Measurements from ENCODE around the gene RHBDL3. TPM values are rescaled to one million over a fixed set of nuclear protein-coding genes. Genes with fewer than 3 reads are reported as not detected.

RHBDL3 gene
- total RNA-seq, 1 donor from 2014 or later = 1.2 TPM

GRCh38 chr17:32356378-32356743, 90.7 kb downstream of the RHBDL3 start:
- no peak for TF ChIP-seq CTCF (IDR thresholded peaks at IDR 0.05; ENCODE audit: unreplicated experiment)
- no peak overlapping the region for H3K4me3 Mint-ChIP-seq
- H3K27ac Mint-ChIP-seq = no peak overlapping the region
- H3K9me3 Mint-ChIP-seq = no peaks in the 10 kb centered on the region
- peaks cover 30% of the 10 kb centered on the region for H3K36me3 Mint-ChIP-seq
- H3K4me1 Mint-ChIP-seq = peaks cover 29% of the 10 kb centered on the region
- no peaks in the 10 kb centered on the region for H3K27me3 Mint-ChIP-seq (ENCODE audit: low read depth)
- DNase-seq (ENCODE audit: low spot score in 2 of 2, unreplicated experiment in 2 of 2) = no peak

- peaks cover 26% of the 10 kb centered on the region for H3K4me1 Mint-ChIP-seq
- H3K27me3 Mint-ChIP-seq (ENCODE audit: low read depth) = no peaks in the 10 kb centered on the region
- H3K9me3 Mint-ChIP-seq = no peaks in the 10 kb centered on the region
- H3K4me3 Mint-ChIP-seq = no peak overlapping the region
- DNase-seq (ENCODE audit: low spot score in 2 of 2, unreplicated experiment in 2 of 2) = no peak
- TF ChIP-seq CTCF (IDR thresholded peaks at IDR 0.05; ENCODE audit: unreplicated experiment) = no peak
- no peak overlapping the region for H3K27ac Mint-ChIP-seq
- peaks cover 32% of the 10 kb centered on the region for H3K36me3 Mint-ChIP-seq
Observed at GRCh38 chr17:32356750-32357149, 91.1 kb downstream of the RHBDL3 start.

DNA sequence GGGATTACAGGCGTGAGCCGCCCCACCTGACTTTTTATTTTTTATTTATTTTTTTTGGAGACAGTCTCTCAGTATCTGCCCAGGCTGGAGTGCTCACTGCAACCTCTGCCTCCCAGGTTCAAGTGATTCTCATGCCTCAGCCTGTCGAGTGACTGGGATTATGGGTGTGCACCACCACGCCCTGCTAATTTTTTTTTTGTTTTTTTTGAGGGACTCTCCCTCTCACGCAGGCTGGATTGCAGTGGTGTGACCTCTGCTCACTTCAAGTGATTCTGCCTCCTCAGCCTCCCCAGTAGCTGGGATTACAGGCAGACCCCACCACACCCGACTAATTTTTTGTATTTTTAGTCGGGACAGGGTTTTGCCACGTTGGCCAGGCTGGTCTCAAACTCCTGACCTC, 92.0 kb downstream of the RHBDL3 start:
- Mint-ChIP-seq H3K4me3 (no peak overlapping the region), H3K36me3 (peaks cover 37% of the 10 kb centered on the region), H3K27ac (no peak overlapping the region), H3K4me1 (peaks cover 20% of the 10 kb centered on the region), H3K9me3 (no peaks in the 10 kb centered on the region), H3K27me3 (ENCODE audit: low read depth) (no peaks in the 10 kb centered on the region)
- no peak for TF ChIP-seq CTCF (IDR thresholded peaks at IDR 0.05; ENCODE audit: unreplicated experiment)
- no peak for DNase-seq (ENCODE audit: low spot score in 2 of 2, unreplicated experiment in 2 of 2)

DNA sequence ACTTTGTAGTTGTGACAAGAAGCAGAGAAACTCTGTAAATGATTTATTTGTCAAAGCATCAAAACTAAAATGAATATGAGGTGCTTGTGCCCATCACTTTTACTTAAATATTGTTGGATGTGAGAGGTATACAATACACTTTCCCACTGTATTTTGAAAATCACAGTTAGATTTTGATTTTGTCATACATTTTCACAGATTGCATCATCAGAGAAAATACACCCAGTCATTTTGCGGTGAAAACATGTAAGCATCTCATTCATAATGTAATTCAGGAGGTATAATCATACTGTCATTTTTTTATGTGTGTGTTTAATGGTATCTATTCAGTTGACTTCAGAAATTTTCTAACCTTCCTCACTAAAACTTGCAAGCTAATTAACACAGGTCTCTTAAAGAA, 95.6 kb downstream of the RHBDL3 start:
- Mint-ChIP-seq H3K4me1 (no peaks in the 10 kb centered on the region), H3K27me3 (ENCODE audit: low read depth) (no peaks in the 10 kb centered on the region), H3K36me3 (peaks cover 44% of the 10 kb centered on the region), H3K9me3 (no peaks in the 10 kb centered on the region), H3K4me3 (no peak overlapping the region), H3K27ac (peak overlapping the region; percentile 53)
- DNase-seq (ENCODE audit: low spot score in 2 of 2, unreplicated experiment in 2 of 2) = no peak
- no peak for TF ChIP-seq CTCF (IDR thresholded peaks at IDR 0.05; ENCODE audit: unreplicated experiment)

DNA sequence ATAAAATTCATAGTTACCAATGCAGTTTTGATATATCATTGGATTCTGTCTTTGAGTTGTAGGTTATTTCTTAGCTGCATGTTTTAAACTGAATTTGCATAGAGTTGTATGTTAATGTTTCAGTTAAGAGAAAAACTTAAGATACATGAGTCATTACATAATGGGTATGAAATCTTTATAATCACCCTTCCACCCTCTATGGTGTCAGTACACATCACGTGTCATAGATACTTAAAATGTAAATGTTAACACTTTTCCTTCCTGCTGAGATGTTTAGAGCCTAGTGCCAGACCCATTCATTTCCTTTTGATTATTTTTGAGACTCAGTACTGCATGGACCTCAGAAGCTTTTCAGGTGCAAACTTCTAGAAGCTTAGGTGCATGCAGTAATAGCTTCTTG, 104.8 kb downstream of the RHBDL3 start:
- Mint-ChIP-seq H3K4me3 (no peak overlapping the region), H3K9me3 (no peaks in the 10 kb centered on the region), H3K27ac (no peak overlapping the region), H3K4me1 (no peaks in the 10 kb centered on the region), H3K36me3 (peaks cover 34% of the 10 kb centered on the region), H3K27me3 (ENCODE audit: low read depth) (no peaks in the 10 kb centered on the region)
- no peak for DNase-seq (ENCODE audit: low spot score in 2 of 2, unreplicated experiment in 2 of 2)
- TF ChIP-seq CTCF (IDR thresholded peaks at IDR 0.05; ENCODE audit: unreplicated experiment) = no peak

Small RNAs within 50 kb of the gene (microRNA-seq; reads per million reads assigned to microRNA genes)
- gene MIR632 = 0.88 reads per million

Other genes starting within 250 kb of the RHBDL3 start
- 31.7 to 36.9 TPM (median 34.6 TPM) in 3 replicates for gene RHOT1, start 123.3 kb upstream of the RHBDL3 start, total RNA-seq
- 31.4 to 34.3 TPM (median 32.1 TPM) in 3 replicates for gene C17orf75, start 76.3 kb downstream of the RHBDL3 start, total RNA-seq
- gene ZNF207, start 84.3 kb downstream of the RHBDL3 start, total RNA-seq = 221 to 240 TPM (median 231 TPM) in 3 replicates
- gene PSMD11, start 178.7 kb downstream of the RHBDL3 start, total RNA-seq = 90.5 to 95.0 TPM (median 94.9 TPM) in 3 replicates
- 4.5 to 4.8 TPM (median 4.6 TPM) in 3 replicates for gene CDK5R1, start 221.2 kb downstream of the RHBDL3 start, total RNA-seq